Measurements from ENCODE around the gene LRP1B. TPM values are rescaled to one million over a fixed set of nuclear protein-coding genes. Genes with fewer than 3 reads are reported as not detected.

The LRP1B gene
- polyA plus RNA-seq, 1 donor from 2014 or later: 12.7 TPM

GRCh38 chr2:142008135-142008744 lies 122.6 kb downstream of the LRP1B start:
- H3K9me3 ChIP-seq (ENCODE audit: low read length): no peaks in the 10 kb centered on the region
- H3K4me2 ChIP-seq (ENCODE audit: low read length): no peak overlapping the region
- no peaks in the 10 kb centered on the region for H3K27me3 ChIP-seq (ENCODE audit: insufficient read depth, low read depth, low read length)
- H2AFZ ChIP-seq (ENCODE audit: low read depth, low read length): no peak overlapping the region
- TF ChIP-seq TAF1 (IDR thresholded peaks at IDR 0.05; ENCODE audit: low read depth) (no peak), MXI1 (conservative IDR thresholded peaks at IDR 0.05; ENCODE audit: poor library complexity, severe bottlenecking) (no peak), SMC3 (conservative IDR thresholded peaks at IDR 0.05; ENCODE audit: poor library complexity) (no peak)
- H3K27ac ChIP-seq (ENCODE audit: low read length): no peak overlapping the region
- no peaks in the 10 kb centered on the region for H3K36me3 ChIP-seq (ENCODE audit: insufficient read depth, low read length)
- H3F3A ChIP-seq (ENCODE audit: insufficient read depth, low read length, poor library complexity, severe bottlenecking): no peaks in the 10 kb centered on the region
- no peak overlapping the region for H3K4me3 ChIP-seq (ENCODE audit: low read length)
- no peak overlapping the region for H3K9ac ChIP-seq (ENCODE audit: low read length)
- no peaks in the 10 kb centered on the region for H4K20me1 ChIP-seq (ENCODE audit: insufficient read depth)
- H3K79me2 ChIP-seq (replicated peaks; ENCODE audit: insufficient read depth, low read length): no peaks in the 10 kb centered on the region
- no peaks in the 10 kb centered on the region for H3K9me2 ChIP-seq (ENCODE audit: insufficient read depth, low read length)

GRCh38 chr2:141994066-141994465 lies 136.8 kb downstream of the LRP1B start:
- Histone ChIP-seq H3K27me3 (ENCODE audit: insufficient read depth, low read depth, low read length) (no peaks in the 10 kb centered on the region), H4K20me1 (ENCODE audit: insufficient read depth) (no peaks in the 10 kb centered on the region), H3K9ac (ENCODE audit: low read length) (no peak overlapping the region), H3K36me3 (ENCODE audit: insufficient read depth, low read length) (no peaks in the 10 kb centered on the region), H3F3A (ENCODE audit: insufficient read depth, low read length, poor library complexity, severe bottlenecking) (no peaks in the 10 kb centered on the region), H2AFZ (ENCODE audit: low read depth, low read length) (no peak overlapping the region), H3K4me2 (ENCODE audit: low read length) (no peak overlapping the region), H3K9me2 (ENCODE audit: insufficient read depth, low read length) (no peaks in the 10 kb centered on the region), H3K79me2 (replicated peaks; ENCODE audit: insufficient read depth, low read length) (no peaks in the 10 kb centered on the region), H3K27ac (ENCODE audit: low read length) (no peak overlapping the region), H3K4me3 (ENCODE audit: low read length) (no peak overlapping the region), H3K9me3 (ENCODE audit: low read length) (no peaks in the 10 kb centered on the region)
- TF ChIP-seq POLR2AphosphoS5 (IDR thresholded peaks at IDR 0.05) (no peak), REST (IDR thresholded peaks at IDR 0.05; ENCODE audit: borderline replicate concordance) (no peak), RAD21 (conservative IDR thresholded peaks at IDR 0.05) (no peak), EZH2 (IDR thresholded peaks at IDR 0.05; ENCODE audit: borderline replicate concordance, insufficient read depth, low read length, poor library complexity, severe bottlenecking) (no peak), CTCF (IDR thresholded peaks at IDR 0.05; ENCODE audit: poor library complexity, severe bottlenecking) (no peak), EP300 (conservative IDR thresholded peaks at IDR 0.05; ENCODE audit: poor library complexity, severe bottlenecking) (no peak), SMC3 (conservative IDR thresholded peaks at IDR 0.05; ENCODE audit: poor library complexity) (no peak), MXI1 (conservative IDR thresholded peaks at IDR 0.05; ENCODE audit: poor library complexity, severe bottlenecking) (no peak), TAF1 (IDR thresholded peaks at IDR 0.05; ENCODE audit: low read depth) (no peak)

Measured in neural cell (in vitro differentiated cells).